ENCODE data around the gene RILPL2.
"Not testable (repeated sequence)": the region's sequence is repeated elsewhere in the genome, so short reads cannot be mapped to it uniquely, and the experiment has no call there.

GRCh38 chr12:123408619-123409018, 27.9 kb downstream of the RILPL2 start:
- not testable (repeated sequence) for TF ChIP-seq CREB1 (CRISPR knock-in tag; IDR thresholded peaks at IDR 0.05); CTCF (IDR thresholded peaks at IDR 0.05); MYBL2 (CRISPR knock-in tag; IDR thresholded peaks at IDR 0.05); TP53 (CRISPR knock-in tag; IDR thresholded peaks at IDR 0.05)
- TF ChIP-seq, protein P1, sequence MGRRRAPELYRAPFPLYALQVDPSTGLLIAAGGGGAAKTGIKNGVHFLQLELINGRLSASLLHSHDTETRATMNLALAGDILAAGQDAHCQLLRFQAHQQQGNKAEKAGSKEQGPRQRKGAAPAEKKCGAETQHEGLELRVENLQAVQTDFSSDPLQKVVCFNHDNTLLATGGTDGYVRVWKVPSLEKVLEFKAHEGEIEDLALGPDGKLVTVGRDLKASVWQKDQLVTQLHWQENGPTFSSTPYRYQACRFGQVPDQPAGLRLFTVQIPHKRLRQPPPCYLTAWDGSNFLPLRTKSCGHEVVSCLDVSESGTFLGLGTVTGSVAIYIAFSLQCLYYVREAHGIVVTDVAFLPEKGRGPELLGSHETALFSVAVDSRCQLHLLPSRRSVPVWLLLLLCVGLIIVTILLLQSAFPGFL (CRISPR knock-in tag; IDR thresholded peaks at IDR 0.05; ENCODE audit: borderline replicate concordance) = not testable (repeated sequence)
- TF ChIP-seq, protein P2, sequence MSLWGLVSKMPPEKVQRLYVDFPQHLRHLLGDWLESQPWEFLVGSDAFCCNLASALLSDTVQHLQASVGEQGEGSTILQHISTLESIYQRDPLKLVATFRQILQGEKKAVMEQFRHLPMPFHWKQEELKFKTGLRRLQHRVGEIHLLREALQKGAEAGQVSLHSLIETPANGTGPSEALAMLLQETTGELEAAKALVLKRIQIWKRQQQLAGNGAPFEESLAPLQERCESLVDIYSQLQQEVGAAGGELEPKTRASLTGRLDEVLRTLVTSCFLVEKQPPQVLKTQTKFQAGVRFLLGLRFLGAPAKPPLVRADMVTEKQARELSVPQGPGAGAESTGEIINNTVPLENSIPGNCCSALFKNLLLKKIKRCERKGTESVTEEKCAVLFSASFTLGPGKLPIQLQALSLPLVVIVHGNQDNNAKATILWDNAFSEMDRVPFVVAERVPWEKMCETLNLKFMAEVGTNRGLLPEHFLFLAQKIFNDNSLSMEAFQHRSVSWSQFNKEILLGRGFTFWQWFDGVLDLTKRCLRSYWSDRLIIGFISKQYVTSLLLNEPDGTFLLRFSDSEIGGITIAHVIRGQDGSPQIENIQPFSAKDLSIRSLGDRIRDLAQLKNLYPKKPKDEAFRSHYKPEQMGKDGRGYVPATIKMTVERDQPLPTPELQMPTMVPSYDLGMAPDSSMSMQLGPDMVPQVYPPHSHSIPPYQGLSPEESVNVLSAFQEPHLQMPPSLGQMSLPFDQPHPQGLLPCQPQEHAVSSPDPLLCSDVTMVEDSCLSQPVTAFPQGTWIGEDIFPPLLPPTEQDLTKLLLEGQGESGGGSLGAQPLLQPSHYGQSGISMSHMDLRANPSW (CRISPR knock-in tag; conservative IDR thresholded peaks at IDR 0.05; ENCODE audit: low read depth) = not testable (repeated sequence)
